GM21423 (cell line): Measurements from ENCODE around the gene STK35.
"Not testable (repeated sequence)": the region's sequence is repeated elsewhere in the genome, so short reads cannot be mapped to it uniquely, and the experiment has no call there.

Experiments used
- ATAC-seq: cut with Tn5 transposase; IDR thresholded peaks from one replicate; pipeline ENCODE4 v1.9.1; 2021; ENCODE audit warnings: mild to moderate bottlenecking, moderate library complexity; ENCODE audit not compliant: unreplicated experiment

STK35 gene

DNA sequence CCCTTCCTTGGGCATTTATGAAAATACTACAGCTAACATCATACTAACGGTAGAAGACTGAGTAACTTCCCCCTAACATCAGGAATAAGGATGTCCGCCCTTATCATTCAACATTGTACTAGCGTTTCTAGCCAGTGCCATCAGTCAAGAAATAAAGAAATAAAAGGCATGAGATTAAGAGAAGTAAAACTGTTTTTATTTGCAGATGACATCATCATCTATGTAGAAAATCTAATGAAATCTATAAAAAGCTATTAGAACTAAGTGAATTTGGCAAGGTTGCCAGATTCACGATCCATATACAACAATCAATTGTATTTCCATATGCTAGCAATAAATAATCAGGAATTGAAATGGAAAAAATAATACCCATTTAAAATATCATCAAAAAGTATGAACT, 54.6 kb downstream of the STK35 start:
- ATAC-seq, result no peak

DNA sequence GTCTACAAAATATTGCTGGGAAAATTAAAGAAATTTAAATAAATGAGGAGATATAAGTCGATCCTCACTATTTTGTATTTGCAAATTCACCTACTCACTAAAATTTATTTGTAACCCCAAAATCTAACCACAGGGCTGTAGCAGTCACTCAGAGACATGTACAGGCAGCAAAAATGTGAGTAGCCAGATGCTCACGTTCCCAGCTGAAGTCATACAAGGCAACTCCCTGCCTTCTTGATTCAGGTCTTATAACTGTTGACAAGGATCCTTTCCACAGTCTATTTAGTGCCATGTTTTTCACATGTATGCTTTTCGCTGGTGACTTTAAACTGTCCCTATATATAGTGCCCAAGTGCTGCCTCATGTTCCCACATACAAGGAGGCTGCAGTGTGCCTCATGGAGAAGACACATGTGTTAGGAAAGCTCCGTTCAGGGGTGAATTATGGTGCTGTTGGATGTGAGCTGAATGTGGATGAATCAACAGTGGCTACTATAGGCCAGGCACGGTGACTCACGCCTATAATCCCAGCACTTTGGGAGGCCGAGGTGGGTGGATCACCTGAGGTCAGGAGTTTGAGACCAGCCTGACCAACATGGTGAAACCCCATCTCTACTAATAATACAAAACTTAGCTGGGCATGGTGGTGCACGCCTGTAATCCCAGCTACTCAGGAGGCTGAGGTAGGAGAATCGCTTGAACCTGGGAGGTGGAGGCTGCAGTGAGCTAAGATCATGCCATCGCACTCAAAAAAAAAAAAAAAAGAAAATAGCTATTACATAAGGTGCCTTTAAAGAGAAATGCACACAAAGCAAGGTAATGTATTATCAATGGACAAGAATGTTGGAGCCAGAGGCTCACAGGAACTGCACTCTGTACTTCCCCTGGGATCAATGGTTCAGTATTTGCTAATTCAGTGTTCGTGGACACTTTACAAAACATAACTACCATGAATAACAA, 55.3 kb downstream of the STK35 start:
- no peak for ATAC-seq

DNA sequence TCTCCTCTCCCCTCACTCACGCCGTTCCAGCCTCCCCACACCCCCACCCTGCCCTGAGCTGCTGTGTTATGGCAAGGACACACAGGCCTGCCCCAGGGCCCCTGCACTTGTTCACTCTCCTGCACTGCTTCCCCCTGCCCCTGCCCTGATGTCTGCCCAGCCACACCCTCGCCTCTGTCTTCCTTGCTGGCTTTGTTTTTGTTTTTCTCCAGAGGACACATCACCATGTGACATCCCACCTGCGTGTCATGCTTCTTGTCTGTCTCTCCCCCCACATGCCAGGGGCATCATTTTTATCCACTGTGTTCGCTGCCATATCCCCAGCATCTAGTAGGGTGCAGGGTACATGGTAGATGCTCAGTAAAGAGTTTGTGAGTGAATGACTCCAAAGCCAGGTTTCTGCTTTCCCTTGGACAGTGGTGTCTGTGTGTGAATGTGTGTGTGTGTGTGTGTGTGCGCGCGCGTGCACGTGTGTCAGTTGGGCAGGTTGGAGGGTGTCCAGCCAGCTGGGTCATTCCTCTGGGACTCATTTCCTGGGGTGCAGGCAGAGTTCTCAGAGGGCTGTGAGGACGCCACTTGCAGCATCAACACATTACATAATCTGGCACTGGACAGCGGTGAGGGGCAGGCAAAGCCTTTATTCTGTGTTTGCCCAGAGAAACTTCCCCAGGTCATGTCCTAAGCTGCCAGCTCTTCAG, 60.6 kb downstream of the STK35 start:
- ATAC-seq, result no peak

DNA sequence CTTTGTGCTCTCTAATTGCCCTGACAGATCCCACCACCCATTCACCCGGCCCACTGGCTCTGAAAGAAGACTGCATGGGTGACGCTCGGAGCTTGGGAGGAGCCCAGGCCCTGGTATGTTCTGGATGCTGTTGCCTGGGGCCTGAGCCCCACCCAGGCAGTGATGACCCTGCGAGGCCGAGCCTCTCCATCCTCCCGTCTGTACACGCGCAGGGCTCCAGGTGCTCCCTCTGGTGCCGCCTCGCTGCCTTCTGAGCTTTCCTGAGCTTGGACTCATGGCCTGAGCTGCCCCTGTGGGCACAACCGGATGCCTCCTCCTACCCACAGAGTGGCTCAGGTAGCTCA, 61.2 kb downstream of the STK35 start:
- no peak for ATAC-seq

DNA sequence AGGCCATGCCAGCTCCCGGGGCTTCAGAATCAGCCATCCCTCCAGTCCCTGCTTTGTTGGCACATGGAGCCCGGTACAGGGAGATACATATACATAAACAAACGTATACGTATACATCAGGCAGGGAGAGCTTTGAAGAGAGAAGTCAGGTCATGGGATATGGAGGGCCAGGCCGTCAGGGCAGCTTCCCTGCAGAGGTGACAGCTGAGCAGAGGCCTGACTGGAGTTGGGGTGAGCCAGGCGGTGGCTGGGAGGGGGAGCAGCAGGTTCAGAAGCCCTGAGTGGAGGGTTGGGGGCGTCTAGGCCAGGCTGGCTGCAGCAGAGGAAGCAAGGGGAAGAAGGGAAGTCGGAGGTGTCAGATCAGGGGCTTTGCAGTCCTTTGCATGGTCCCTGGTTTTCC, 61.7 kb downstream of the STK35 start:
- ATAC-seq, result no peak

DNA sequence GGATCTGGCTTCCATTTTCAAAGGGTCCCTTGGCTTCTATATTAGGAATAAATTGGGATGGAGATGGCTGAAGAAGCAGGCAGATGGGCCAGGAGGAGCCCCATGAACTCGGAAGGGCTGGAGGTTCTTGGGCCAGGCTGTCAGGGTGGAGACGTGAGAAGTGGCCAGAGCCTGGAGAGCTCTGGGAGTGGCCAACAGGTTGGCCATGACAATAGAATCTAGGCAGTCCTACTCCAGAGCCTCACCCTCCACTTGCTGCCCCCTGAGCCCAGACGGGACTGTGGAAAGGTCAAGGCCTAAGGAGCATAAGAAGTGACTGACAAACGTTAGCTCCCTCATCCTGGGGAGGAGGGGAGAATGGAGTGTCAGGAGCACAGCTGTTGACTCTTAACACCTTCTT, 62.1 kb downstream of the STK35 start:
- ATAC-seq, result no peak

DNA sequence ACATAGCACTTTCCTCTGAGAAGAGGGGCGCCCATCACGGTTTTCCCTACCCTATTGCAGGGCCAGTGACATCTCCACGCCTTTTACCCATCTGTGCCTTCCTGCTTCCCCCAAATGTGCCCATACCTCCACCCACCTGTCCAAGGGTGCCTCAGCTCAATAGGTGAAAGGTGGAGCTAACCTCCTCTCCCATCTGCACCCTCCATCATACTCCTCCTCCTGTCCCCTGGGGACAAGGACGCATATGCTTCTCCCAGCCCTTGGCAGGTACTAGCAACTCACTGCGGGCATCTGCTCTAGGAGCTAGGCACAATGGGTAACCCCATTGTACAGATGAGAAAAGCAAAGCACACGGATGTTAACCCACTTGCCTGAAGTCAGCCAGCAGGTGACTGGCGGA, 62.8 kb downstream of the STK35 start:
- no peak for ATAC-seq

DNA sequence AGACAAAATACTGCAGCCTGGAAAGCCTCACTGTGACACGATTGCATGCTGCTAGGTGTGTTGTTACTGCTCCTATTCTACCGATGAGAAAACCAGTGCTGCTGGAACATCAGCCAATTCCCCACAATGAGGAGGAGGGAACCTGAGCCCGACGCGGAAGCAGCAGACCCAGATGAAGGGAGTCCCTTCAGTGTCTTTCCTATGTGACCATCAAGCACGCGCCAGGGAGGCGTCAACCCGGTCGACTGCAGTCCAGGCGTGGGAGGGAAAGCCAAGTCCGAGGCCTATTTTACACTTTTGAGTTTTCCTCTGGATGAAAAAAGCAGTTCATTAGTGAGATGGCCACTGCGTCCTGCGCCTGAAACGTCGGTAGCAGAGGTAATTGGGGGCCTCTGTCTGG, 63.3 kb downstream of the STK35 start:
- ATAC-seq, result no peak

DNA sequence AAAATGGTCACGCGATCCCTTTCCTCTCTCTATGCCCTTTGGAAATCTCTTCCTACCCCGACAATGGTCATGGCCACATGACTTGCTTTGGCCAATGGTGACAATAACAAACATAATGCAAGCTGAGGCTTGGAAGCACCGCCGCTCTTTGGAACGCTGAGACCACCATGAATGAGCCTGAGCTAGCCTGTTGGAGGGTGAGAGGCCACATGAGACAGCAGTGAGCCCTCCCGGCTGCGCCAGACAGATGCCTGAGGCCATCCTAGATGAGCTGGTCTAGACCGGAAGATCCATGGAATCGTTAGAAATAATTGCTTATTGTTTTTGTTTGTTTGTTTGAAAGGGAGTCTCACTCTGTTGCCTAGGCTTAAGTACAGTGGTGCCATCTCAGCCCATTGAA, 64.2 kb downstream of the STK35 start:
- ATAC-seq, result no peak

DNA sequence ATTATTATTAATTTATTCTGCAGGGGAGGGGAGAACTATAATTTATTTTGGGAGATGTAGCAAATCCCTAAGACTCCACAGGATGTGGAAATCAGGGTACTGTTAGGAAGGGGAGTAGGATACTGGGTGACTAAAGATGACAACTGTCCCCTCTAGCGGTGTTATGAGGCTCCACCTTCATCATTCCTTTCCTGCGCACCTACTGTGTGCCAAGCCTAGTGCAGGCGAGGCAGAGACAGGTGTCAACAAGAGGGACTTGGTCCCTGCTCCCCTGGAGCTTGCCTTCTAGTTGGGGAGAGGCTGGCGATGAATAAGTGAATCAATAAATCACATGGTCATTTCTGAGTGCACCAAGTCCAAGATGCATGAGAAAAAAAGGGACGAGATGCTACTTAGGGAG, 65.5 kb downstream of the STK35 start:
- no peak for ATAC-seq

DNA sequence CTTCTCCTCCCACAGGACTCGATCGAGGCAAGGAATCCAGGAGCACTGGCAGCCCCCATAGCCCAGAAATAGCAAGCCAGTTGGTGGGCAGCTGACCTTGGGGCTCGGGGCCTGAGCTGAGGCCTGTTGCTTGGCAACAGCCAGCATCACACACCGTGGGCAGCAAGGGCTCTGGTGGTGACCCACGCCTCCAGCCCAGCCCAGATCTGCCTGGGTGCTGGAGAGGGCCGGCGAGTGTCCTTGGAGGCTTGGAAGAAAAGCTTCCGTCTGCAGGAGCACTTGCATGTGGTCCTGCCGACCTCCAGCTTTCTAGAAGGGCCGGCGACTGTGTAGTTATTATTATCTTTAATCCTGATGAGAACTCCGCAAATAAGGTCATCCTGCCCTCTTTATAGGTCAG, 67.3 kb downstream of the STK35 start:
- no peak for ATAC-seq

DNA sequence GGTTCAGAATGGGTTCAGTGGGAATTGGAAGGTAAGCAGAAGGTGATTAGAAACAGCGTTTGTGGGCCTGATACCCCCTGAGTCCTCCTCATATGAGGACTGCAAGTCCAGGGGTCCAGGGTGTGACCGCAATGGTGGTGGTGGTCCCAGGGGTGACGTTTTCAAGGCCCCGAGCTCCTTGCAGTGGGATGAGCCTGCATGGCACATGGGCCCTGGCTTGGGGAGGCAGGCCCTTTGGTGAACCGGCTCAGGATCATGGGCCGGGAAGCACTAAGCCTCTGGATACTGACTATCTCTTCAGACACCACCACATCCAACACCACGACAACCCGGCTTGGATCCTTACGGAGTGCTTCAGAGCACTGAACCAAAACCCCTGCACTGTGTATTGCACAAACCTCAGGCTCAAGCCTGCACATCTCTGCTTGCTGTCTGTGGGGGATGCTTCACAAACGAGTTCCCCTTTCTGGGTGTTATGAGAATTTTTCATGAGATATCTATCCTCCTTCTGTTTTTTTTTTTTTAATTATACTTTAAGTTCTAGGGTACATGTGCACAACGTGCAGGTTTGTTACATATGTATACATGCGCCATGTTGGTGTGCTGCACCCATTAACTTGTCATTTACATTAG, 67.9 kb downstream of the STK35 start:
- no peak for ATAC-seq

DNA sequence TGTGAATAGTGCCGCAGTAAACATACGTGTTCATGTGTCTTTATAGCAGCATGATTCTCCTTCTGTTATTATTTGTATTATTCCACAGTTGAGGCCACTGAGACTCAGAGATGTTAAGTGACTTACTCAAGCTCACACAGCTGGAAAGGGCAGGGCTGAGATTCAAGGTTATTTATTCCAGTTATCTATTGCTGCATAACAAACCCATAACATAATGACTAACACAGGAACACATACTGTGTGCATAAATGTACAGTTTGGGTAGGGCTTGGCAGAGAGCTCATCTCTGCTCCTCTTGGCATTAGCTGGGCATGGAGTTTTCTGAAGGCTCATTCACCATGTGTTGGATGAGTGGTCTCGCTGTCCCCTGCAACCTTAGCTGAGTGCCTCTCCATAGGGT, 68.8 kb downstream of the STK35 start:
- no peak for ATAC-seq

DNA sequence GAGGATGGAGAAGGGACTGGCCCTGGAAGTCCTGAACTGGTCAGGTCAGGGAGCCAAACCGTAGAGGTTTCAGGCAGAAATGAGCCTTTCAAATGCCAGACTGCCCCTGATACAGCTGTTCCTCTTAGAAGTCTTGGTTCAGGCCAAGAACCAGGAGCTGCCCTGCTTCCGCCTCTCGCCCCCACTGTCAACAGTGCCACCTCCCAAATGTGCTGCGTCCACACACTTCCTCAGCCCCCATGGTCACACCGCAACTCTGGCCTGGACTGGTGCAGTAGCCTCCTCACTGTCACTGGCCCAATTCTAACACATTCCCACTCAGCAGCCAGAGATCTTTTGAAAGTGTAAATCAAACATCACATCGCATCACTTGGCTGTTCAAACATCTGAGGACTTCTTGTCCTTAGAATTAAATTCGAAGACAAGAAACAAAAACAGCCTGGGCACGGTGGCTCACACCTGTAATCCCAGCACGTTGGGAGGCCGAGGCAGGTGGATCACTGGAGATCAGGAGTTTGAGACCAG, 69.7 kb downstream of the STK35 start:
- no peak for ATAC-seq

DNA sequence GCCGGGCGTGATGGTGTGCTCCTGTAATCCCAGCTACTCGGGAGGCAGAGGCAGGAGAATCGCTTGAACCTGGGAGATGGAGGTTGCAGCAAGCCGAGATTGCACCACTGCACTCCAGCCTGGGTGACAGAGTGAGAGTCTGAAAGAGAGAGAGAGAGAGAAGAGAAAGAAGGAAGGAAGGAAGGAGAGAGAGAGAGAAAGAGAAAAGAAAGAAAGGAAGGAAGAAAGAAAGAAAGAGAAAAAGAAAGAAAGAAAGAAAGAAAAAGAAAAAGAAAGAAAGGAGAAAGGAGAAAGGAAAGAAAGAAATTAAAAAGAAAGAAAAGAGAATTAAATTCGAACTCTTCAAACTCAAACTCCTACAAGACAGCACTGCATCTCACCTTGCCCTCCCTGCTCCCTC, 70.2 kb downstream of the STK35 start:
- not testable (repeated sequence) for ATAC-seq

DNA sequence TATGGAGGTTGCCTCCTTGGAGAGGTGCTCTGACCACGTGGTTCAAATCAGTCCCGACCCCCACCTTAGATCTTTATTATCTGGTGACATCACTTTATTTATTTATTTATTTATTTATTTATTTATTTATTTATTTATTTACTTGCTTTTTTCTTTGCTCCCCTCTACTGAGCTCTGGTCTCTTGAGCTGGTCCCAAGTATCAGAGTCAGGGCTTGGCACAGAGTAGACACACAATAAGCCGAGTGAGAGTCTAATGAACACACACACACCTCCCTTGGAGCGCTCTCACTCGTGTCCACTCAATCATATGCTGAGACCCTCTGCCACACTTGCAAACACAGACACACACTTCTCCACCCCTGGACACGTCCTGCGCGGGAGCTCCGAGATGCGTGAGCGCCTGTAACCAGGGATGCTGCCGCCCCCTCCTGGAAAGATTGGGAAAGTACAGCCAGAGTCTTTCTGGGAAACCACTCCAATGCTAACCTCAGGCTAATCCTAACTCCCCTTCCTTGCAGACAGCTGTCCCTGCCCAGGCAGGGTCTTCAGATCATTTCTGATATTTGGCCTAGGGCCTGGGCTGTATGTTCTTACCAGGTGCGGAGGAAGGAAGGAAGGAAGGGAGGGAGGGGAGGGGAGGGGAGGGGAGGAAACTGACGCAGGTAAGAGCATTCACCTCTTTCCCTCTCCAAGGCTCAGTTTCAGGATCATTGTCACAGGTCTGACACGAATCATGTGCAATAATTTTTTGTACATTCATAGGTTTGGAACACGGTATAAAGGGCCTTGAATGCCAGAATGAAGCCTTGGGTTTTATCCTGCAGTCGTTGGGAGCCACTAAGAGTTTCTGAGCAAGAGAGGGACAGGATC, 70.9 kb downstream of the STK35 start:
- ATAC-seq, result no peak

DNA sequence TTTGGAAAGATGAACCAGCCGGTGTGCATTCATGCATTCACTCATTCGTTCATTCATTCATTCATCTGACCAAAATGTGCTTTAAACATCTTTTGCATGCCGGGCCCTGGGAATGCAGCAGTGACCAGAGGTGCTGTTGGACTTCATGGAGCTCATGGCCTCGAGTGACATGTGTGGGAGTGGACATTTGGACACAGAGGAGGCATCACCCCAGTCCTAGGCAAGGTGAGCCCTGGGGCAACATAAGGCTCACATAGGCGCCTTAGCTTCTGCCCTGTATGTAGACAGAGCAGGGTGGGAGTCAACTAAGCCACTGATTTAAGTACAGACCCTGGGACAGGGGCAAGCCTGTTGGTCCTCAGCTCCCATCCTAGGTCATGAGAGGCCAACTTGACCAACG, 71.6 kb downstream of the STK35 start:
- ATAC-seq, result no peak

DNA sequence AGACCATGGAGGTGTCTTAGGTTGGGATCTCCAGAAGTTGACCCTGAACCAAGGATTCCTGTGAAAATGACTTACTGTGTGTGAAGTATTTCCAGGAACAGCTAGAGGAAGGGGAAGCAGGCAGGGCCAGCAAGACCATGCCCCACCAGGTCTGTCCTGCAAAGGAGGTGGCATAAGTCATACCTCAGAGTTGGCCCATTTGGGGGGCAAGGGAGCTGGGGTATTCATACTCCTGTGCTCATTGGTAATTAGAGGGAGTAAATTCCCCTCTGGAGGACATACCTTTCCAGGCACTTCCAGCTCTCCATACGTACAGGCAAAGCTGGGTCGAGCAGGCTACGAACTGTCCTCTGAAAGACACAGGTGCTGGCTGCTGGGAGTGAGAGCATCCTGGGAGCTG, 72.4 kb downstream of the STK35 start:
- no peak for ATAC-seq

DNA sequence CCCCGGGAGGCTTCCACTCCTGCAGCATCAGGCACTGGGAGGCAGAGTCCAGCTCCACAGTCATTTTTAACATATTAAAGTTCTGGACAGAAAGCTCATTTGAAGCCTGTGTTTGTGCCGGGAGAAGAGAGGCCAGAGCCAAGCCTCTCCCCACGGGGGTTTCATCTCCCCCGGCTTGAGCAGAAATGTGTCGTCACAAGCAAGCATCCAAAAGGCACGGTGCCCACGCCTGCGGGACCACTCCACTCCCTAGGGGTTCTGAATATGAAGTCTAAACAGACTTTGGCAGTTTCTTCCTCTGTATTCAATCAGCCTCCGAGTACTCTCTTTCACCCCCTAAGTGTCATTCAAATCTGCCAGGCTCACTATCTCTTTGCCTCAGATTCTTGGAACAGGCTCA, 75.3 kb downstream of the STK35 start:
- no peak for ATAC-seq

DNA sequence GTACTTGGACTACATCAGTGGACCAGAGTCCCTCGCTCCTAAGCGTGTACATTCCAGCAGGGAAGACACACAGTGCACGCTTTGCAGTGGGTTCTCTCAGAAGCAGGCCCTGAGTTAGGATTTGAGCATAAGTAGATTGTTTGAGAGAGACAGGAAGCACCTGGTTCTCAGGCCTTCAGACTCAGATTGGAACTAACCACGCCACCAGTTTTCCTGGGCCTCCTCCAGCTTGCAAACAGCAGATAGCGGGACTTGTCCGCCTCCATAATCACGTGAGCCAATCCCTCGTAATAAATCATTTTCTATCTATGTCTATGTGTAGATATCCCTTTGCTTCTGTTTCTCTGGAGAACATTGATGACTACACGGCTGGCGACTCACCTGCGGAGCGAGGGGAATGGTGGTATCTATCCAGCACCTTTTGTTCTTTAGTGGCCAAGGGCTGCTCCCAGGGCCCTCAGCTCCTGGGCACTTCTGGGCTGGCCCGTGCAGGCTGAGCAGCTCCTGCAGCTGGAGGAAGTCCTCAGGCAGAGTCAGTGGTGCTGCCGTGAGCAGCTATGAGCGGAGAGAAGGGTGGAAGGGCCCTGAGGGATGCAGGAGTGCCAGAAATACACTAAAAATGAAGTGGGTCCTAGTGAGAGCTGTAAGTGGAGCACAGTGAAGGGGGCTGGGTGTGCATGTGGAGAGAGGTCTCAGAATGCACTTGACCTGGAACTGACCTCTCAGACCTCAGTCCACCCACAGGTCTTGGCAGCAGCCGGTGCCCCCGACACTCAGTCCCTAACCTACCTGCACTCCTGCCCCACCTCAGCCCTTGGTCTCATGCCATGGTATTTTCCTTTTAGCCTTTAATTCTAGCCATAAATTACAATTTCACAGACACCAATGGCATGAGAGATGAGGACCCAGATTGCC, 76.9 kb downstream of the STK35 start:
- no peak for ATAC-seq
